ENCODE data around the gene WDR74. TPM values are rescaled to one million over a fixed set of nuclear protein-coding genes. Genes with fewer than 3 reads are reported as not detected.

WDR74 gene
- total and polyA plus RNA-seq, 9 of the 15 experiments (the other 6 are each of a cell fraction or from before 2014, with no cell fraction given): 32.7 to 210 (median 114) TPM

- TF ChIP-seq RAD21 (CRISPR knock-in tag; conservative IDR thresholded peaks at IDR 0.05 in 1 of 2, IDR thresholded peaks at IDR 0.05 in 1 of 2) (no peak), ZC3H11A (IDR thresholded peaks at IDR 0.05; ENCODE audit: low read depth, low read length) (no peak), UBTF (IDR thresholded peaks at IDR 0.05; ENCODE audit: borderline replicate concordance in 1 of 2, low read depth in 2 of 2, low read length in 2 of 2) (no peak), MTA1 (IDR thresholded peaks at IDR 0.05; ENCODE audit: borderline replicate concordance) (no peak), ARID2 (IDR thresholded peaks at IDR 0.05) (no peak), SMARCE1 (IDR thresholded peaks at IDR 0.05) (0 out of 2 replicates have a peak, but pooled peaks have one; percentile 49), HDAC8 (tag; IDR thresholded peaks at IDR 0.05) (no peak), HNRNPK (IDR thresholded peaks at IDR 0.05; ENCODE audit: low read depth, low read length, poor library complexity, severe bottlenecking) (no peak), ETS2 (tag; IDR thresholded peaks at IDR 0.05; ENCODE audit: borderline replicate concordance, poor library complexity, severe bottlenecking) (no peak), ZNF699 (CRISPR knock-in tag; IDR thresholded peaks at IDR 0.05; ENCODE audit: insufficient replicate concordance) (no peak), PKNOX1 (IDR thresholded peaks at IDR 0.05) (peak; percentile 100), ZNF354B (CRISPR knock-in tag; IDR thresholded peaks at IDR 0.05) (no peak), PCBP1 (IDR thresholded peaks at IDR 0.05; ENCODE audit: low read depth, low read length, poor library complexity, severe bottlenecking) (no peak), ZNF197 (CRISPR knock-in tag; IDR thresholded peaks at IDR 0.05; ENCODE audit: low read depth) (no peak), KAT8 (IDR thresholded peaks at IDR 0.05; ENCODE audit: low read depth) (no peak)
- TF ChIP-seq, protein P1, sequence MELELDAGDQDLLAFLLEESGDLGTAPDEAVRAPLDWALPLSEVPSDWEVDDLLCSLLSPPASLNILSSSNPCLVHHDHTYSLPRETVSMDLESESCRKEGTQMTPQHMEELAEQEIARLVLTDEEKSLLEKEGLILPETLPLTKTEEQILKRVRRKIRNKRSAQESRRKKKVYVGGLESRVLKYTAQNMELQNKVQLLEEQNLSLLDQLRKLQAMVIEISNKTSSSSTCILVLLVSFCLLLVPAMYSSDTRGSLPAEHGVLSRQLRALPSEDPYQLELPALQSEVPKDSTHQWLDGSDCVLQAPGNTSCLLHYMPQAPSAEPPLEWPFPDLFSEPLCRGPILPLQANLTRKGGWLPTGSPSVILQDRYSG (tag; conservative IDR thresholded peaks at IDR 0.05; ENCODE audit: low read depth): peak; percentile 94; the same call in 1 of the 2 replicates
- TF ChIP-seq, protein P2, sequence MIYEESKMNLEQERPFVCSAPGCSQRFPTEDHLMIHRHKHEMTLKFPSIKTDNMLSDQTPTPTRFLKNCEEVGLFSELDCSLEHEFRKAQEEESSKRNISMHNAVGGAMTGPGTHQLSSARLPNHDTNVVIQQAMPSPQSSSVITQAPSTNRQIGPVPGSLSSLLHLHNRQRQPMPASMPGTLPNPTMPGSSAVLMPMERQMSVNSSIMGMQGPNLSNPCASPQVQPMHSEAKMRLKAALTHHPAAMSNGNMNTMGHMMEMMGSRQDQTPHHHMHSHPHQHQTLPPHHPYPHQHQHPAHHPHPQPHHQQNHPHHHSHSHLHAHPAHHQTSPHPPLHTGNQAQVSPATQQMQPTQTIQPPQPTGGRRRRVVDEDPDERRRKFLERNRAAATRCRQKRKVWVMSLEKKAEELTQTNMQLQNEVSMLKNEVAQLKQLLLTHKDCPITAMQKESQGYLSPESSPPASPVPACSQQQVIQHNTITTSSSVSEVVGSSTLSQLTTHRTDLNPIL (CRISPR knock-in tag; IDR thresholded peaks at IDR 0.05): no peak
- TF ChIP-seq, protein P3, sequence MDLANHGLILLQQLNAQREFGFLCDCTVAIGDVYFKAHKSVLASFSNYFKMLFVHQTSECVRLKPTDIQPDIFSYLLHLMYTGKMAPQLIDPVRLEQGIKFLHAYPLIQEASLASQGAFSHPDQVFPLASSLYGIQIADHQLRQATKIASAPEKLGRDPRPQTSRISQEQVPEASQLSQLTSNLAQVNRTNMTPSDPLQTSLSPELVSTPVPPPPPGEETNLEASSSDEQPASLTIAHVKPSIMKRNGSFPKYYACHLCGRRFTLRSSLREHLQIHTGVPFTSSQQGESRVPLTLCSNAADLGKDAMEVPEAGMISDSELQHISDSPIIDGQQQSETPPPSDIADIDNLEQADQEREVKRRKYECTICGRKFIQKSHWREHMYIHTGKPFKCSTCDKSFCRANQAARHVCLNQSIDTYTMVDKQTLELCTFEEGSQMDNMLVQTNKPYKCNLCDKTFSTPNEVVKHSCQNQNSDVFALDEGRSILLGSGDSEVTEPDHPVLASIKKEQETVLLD (IDR thresholded peaks at IDR 0.05): no peak
Measured at GRCh38 chr11:62831520-62832335, 7.7 kb downstream of the WDR74 start, which contains the start of gene STX5 (continued).

All from K562 (cell line).